ENCODE measurements around the gene WLS.

WLS gene

DNA sequence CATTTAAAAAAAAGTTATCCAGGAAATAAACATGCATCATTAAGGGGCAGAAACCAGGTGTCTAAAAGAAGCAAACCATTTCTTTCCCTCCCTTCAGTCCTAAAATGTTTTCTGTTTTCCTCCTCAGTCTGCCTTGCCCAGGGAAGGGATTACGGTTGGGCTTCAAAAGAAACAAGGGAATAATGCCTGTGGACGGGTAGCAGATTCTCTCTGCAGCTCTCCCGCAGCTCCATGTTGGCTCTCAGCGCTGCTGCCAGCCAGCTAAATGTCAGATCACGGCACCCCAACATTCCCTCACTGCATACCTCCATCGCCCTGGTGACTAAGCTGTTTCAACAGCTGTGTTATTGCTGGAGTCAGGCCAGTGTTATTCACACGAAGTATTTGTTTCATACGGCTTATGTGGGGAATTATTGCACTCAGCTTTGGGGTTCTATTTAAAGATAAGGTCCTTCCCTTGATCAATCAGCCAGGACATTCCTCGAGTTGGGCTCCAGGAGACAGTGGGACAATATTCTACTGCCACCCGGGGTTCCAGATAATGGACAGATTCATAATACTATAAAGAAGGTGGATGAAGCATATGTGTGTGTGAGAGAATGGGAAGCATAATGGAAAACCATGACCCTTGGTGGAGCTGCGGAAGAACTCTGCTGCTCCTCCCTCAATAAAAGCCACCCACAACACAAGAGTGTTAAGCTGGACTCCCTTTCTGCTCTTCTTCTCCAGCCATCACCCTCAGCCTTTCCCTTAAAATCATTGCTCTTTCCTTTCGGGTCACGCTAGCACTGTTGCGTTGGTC lies 58.2 kb downstream of the WLS start:
- TF ChIP-seq TEAD4 (IDR thresholded peaks at IDR 0.05) (peak; percentile 68), NFIC (IDR thresholded peaks at IDR 0.05) (peak; percentile 77), TCF12 (IDR thresholded peaks at IDR 0.05; ENCODE audit: low read depth) (peak; percentile 68), FOXM1 (IDR thresholded peaks at IDR 0.05; ENCODE audit: borderline replicate concordance, low read depth) (no peak), EGR1 (IDR thresholded peaks at IDR 0.05) (no peak)
- TF ChIP-seq, protein P1, sequence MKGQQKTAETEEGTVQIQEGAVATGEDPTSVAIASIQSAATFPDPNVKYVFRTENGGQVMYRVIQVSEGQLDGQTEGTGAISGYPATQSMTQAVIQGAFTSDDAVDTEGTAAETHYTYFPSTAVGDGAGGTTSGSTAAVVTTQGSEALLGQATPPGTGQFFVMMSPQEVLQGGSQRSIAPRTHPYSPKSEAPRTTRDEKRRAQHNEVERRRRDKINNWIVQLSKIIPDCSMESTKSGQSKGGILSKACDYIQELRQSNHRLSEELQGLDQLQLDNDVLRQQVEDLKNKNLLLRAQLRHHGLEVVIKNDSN (IDR thresholded peaks at IDR 0.05): no peak
- TF ChIP-seq, protein P2, sequence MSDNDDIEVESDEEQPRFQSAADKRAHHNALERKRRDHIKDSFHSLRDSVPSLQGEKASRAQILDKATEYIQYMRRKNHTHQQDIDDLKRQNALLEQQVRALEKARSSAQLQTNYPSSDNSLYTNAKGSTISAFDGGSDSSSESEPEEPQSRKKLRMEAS (IDR thresholded peaks at IDR 0.05): no peak

DNA sequence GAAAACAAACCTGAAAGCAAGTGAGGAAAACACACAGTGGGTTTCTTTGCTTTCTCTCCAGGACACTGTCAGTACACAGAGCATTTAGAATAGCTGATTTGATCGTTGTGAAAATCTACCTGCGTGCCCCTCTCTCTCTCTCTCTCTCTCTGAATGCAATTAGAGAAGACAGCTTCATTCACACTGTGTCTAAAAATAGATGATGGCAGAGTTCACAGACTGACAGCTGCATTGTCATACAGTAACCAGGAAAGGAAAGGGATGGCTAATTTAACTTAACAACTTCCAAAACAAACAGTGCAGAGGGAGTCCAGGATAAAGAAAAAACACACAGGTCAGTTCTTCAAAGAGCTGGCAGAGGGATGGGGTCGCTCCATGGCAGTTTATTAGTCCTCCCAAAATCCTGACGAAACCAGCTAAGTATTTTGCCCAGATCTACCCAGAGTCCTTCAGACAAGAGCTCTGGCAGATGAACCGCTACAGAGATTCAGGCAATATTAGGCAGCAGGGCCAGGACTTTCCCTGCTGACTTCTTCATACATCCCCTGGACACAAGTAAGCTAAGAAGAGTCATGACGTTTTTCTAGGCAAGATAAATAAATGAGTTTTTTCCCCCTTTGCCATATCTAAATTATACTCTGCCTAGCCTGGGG lies 58.9 kb downstream of the WLS start:
- no peak for TF ChIP-seq CEBPB (IDR thresholded peaks at IDR 0.05)
- TF ChIP-seq, protein P1 (IDR thresholded peaks at IDR 0.05): no peak
- TF ChIP-seq TAF1 (IDR thresholded peaks at IDR 0.05; ENCODE audit: low read depth): no peak
- TF ChIP-seq YY1 (IDR thresholded peaks at IDR 0.05; ENCODE audit: low read depth): no peak
- TF ChIP-seq TCF12 (IDR thresholded peaks at IDR 0.05; ENCODE audit: low read depth): no peak
- TF ChIP-seq, protein P2 (IDR thresholded peaks at IDR 0.05): no peak

DNA sequence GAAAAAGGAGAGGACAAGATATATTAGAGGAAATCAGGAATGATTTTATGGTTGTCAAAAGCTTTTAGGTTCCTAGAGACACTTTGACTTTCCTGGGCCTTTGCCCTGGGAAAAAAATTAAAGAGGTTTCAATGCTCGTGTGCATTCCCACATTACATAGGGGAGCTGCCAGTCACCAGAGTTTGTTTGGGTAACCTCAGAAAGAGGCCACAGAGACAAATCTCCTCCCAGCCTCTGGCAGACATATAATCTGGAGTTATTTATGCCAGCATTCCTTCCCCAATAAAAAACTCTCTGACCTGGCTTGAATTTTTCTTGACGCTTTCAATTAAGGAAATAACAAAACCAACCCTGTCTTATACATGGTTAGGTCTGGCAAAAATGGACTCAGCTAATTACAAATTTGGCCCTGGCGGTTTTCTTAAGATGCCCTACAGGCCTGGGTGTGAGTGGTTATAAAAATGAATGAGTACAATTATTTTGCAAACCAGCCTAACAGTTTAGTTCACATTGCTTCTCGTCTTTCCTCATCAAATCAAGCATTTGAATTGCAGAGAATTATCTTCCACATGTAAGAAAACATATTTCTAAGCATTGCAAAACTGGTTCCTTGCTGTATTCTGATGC lies 63.7 kb downstream of the WLS start:
- no peak for TF ChIP-seq CEBPB (IDR thresholded peaks at IDR 0.05)
- no peak for TF ChIP-seq YY1 (IDR thresholded peaks at IDR 0.05; ENCODE audit: low read depth)
- TF ChIP-seq, protein P3, sequence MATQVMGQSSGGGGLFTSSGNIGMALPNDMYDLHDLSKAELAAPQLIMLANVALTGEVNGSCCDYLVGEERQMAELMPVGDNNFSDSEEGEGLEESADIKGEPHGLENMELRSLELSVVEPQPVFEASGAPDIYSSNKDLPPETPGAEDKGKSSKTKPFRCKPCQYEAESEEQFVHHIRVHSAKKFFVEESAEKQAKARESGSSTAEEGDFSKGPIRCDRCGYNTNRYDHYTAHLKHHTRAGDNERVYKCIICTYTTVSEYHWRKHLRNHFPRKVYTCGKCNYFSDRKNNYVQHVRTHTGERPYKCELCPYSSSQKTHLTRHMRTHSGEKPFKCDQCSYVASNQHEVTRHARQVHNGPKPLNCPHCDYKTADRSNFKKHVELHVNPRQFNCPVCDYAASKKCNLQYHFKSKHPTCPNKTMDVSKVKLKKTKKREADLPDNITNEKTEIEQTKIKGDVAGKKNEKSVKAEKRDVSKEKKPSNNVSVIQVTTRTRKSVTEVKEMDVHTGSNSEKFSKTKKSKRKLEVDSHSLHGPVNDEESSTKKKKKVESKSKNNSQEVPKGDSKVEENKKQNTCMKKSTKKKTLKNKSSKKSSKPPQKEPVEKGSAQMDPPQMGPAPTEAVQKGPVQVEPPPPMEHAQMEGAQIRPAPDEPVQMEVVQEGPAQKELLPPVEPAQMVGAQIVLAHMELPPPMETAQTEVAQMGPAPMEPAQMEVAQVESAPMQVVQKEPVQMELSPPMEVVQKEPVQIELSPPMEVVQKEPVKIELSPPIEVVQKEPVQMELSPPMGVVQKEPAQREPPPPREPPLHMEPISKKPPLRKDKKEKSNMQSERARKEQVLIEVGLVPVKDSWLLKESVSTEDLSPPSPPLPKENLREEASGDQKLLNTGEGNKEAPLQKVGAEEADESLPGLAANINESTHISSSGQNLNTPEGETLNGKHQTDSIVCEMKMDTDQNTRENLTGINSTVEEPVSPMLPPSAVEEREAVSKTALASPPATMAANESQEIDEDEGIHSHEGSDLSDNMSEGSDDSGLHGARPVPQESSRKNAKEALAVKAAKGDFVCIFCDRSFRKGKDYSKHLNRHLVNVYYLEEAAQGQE (IDR thresholded peaks at IDR 0.05; ENCODE audit: low read depth): no peak
- TF ChIP-seq, protein P1 (IDR thresholded peaks at IDR 0.05): no peak
- TF ChIP-seq TCF12 (IDR thresholded peaks at IDR 0.05; ENCODE audit: low read depth): no peak
- TF ChIP-seq CREB1 (IDR thresholded peaks at IDR 0.05; ENCODE audit: low read depth): no peak
- TF ChIP-seq TAF1 (IDR thresholded peaks at IDR 0.05; ENCODE audit: low read depth): no peak
- TF ChIP-seq EP300 (IDR thresholded peaks at IDR 0.05; ENCODE audit: borderline replicate concordance): no peak
- no peak for TF ChIP-seq ZBTB7A (IDR thresholded peaks at IDR 0.05; ENCODE audit: low read depth)
- no peak for TF ChIP-seq EGR1 (IDR thresholded peaks at IDR 0.05)
- TF ChIP-seq, protein P2 (IDR thresholded peaks at IDR 0.05): no peak
- no peak for TF ChIP-seq FOXM1 (IDR thresholded peaks at IDR 0.05; ENCODE audit: borderline replicate concordance, low read depth)
- TF ChIP-seq RAD21 (IDR thresholded peaks at IDR 0.05; ENCODE audit: low read depth): no peak
- no peak for TF ChIP-seq TEAD4 (IDR thresholded peaks at IDR 0.05)
- no peak for TF ChIP-seq NFIC (IDR thresholded peaks at IDR 0.05)

DNA sequence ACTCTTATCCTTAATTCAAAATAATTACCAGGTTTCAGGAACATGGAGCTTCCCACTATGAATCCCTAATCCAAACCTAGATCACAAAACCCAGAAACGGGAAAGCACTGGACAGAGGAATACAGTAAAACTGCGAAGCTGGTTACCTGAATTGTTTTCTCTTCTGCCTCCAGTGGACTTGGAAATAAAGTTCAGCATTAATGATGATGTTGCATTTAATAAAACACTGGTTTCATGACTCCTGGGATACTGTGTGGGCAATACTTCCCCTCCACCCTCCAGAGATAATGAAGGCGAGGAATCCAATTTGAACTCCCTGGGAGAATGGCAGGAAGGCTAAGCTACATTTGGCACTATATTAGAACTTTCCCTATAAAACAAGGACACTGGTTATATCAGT lies 65.1 kb downstream of the WLS start:
- TF ChIP-seq CREB1 (IDR thresholded peaks at IDR 0.05; ENCODE audit: low read depth) (no peak), EGR1 (IDR thresholded peaks at IDR 0.05) (no peak), CEBPB (IDR thresholded peaks at IDR 0.05) (no peak), EP300 (IDR thresholded peaks at IDR 0.05; ENCODE audit: borderline replicate concordance) (no peak), YY1 (IDR thresholded peaks at IDR 0.05; ENCODE audit: low read depth) (no peak), ZBTB7A (IDR thresholded peaks at IDR 0.05; ENCODE audit: low read depth) (no peak), NFIC (IDR thresholded peaks at IDR 0.05) (no peak), TAF1 (IDR thresholded peaks at IDR 0.05; ENCODE audit: low read depth) (no peak), RAD21 (IDR thresholded peaks at IDR 0.05; ENCODE audit: low read depth) (no peak), FOXM1 (IDR thresholded peaks at IDR 0.05; ENCODE audit: borderline replicate concordance, low read depth) (no peak)
- TF ChIP-seq, protein P2 (IDR thresholded peaks at IDR 0.05): no peak
- TF ChIP-seq, protein P1 (IDR thresholded peaks at IDR 0.05): no peak
- TF ChIP-seq, protein P3 (IDR thresholded peaks at IDR 0.05; ENCODE audit: low read depth): no peak
